Mucosa of rectum (tissue), 2 donors: ENCODE measurements around the gene CYP21A2.
"Not testable (repeated sequence)": the region's sequence is repeated elsewhere in the genome, so short reads cannot be mapped to it uniquely, and the experiment has no call there.

Source experiments
- H3K27ac ChIP-seq, 2 donors: one replicate each; pipeline ENCODE4 v1.7.0; 2013; ENCODE audit warnings: inconsistent platforms in 2 of 2, low read depth in 2 of 2, low read length in 2 of 2
- H3K27me3 ChIP-seq, 2 donors: one replicate each; pipeline ENCODE4 v1.7.0; 2013; ENCODE audit warnings: low read length in 2 of 2; ENCODE audit not compliant: control insufficient read depth in 2 of 2, insufficient read depth in 2 of 2
- H3K36me3 ChIP-seq, 2 donors: one replicate each; pipeline ENCODE4 v1.7.0; 2013; ENCODE audit warnings: low read length in 2 of 2; ENCODE audit not compliant: control insufficient read depth in 2 of 2, insufficient read depth in 2 of 2
- H3K4me1 ChIP-seq, 2 donors: one replicate each; pipeline ENCODE4 v1.7.0; 2013; ENCODE audit warnings: low read length in 2 of 2, mild to moderate bottlenecking in 1 of 2; ENCODE audit not compliant: control insufficient read depth in 2 of 2, insufficient read depth in 2 of 2
- H3K4me3 ChIP-seq, 2 donors: one replicate each; pipeline ENCODE4 v1.7.0; 2013; ENCODE audit warnings: low read length in 2 of 2
- H3K9ac ChIP-seq, 2 donors: one replicate each; pipeline ENCODE4 v1.7.0; 2013; ENCODE audit warnings: low read length in 2 of 2, low read depth in 1 of 2, mild to moderate bottlenecking in 1 of 2
- H3K9me3 ChIP-seq, 2 donors: one replicate each; pipeline ENCODE4 v1.7.0; 2013; ENCODE audit warnings: low read length in 2 of 2; ENCODE audit not compliant: control insufficient read depth in 2 of 2
- donor health status: healthy.
- donor health status: Normal muscosa, but diverticular disease.

CYP21A2 gene

GRCh38 chr6:32037598-32038524, at the start of gene CYP21A2:
TSS of gene CYP21A2 (plus strand) at chr6:32038415. CDS start at chr6:32038423, 8 bp downstream.
- H3K4me3 ChIP-seq, H3K9ac ChIP-seq, H3K27me3 ChIP-seq, H3K27ac ChIP-seq, H3K36me3 ChIP-seq, H3K9me3 ChIP-seq, H3K4me1 ChIP-seq: not testable (repeated sequence)

- H3K4me3 ChIP-seq, H3K9me3 ChIP-seq, H3K27ac ChIP-seq, H3K27me3 ChIP-seq, H3K36me3 ChIP-seq, H3K4me1 ChIP-seq, H3K9ac ChIP-seq: not testable (repeated sequence)
These were observed 48.9 kb upstream of the CYP21A2 start for GRCh38 chr6:31989363-31989762.

- H3K4me1 ChIP-seq, H3K27ac ChIP-seq, H3K9ac ChIP-seq, H3K9me3 ChIP-seq, H3K27me3 ChIP-seq, H3K36me3 ChIP-seq, H3K4me3 ChIP-seq: not testable (repeated sequence)
These were observed 43.8 kb upstream of the CYP21A2 start for GRCh38 chr6:31994421-31994820.

GRCh38 chr6:31996385-31996784, 41.8 kb upstream of the CYP21A2 start:
- H3K36me3 ChIP-seq, H3K4me1 ChIP-seq, H3K27ac ChIP-seq, H3K4me3 ChIP-seq, H3K9me3 ChIP-seq, H3K9ac ChIP-seq, H3K27me3 ChIP-seq: not testable (repeated sequence)

- not testable (repeated sequence) for H3K27me3 ChIP-seq, H3K9me3 ChIP-seq, H3K4me3 ChIP-seq, H3K27ac ChIP-seq, H3K36me3 ChIP-seq, H3K9ac ChIP-seq, H3K4me1 ChIP-seq
These were observed 35.5 kb upstream of the CYP21A2 start for GRCh38 chr6:32002546-32003268.

GRCh38 chr6:32003301-32003700, 34.9 kb upstream of the CYP21A2 start:
- H3K36me3 ChIP-seq, H3K27me3 ChIP-seq, H3K4me1 ChIP-seq, H3K9me3 ChIP-seq, H3K4me3 ChIP-seq, H3K27ac ChIP-seq, H3K9ac ChIP-seq: not testable (repeated sequence)

GRCh38 chr6:32004393-32004792, 33.8 kb upstream of the CYP21A2 start:
- not testable (repeated sequence) for H3K4me1 ChIP-seq, H3K27me3 ChIP-seq, H3K9ac ChIP-seq, H3K4me3 ChIP-seq, H3K9me3 ChIP-seq, H3K27ac ChIP-seq, H3K36me3 ChIP-seq

GRCh38 chr6:32004864-32005537, 33.2 kb upstream of the CYP21A2 start:
- not testable (repeated sequence) for H3K36me3 ChIP-seq, H3K4me1 ChIP-seq, H3K4me3 ChIP-seq, H3K27ac ChIP-seq, H3K27me3 ChIP-seq, H3K9ac ChIP-seq, H3K9me3 ChIP-seq

GRCh38 chr6:32005538-32005880, 32.7 kb upstream of the CYP21A2 start:
- H3K27ac ChIP-seq, H3K4me3 ChIP-seq, H3K9me3 ChIP-seq, H3K36me3 ChIP-seq, H3K27me3 ChIP-seq, H3K9ac ChIP-seq, H3K4me1 ChIP-seq: not testable (repeated sequence)

- not testable (repeated sequence) for H3K4me1 ChIP-seq, H3K36me3 ChIP-seq, H3K9ac ChIP-seq, H3K27ac ChIP-seq, H3K27me3 ChIP-seq, H3K4me3 ChIP-seq, H3K9me3 ChIP-seq
These were observed 32.2 kb upstream of the CYP21A2 start for GRCh38 chr6:32005991-32006529.
